Activated T-helper 2 cell treated with anti-CD3 and anti-CD28 coated beads, Interferon-gamma antibody, Interleukin-2, Interleukin-4, amounts not matched to agents 10 μg/mL and 5 μg/mL and 100 μg/mL, durations not matched to agents 14 hours and 24 hours and 36 hours (primary cell): Measurements from ENCODE around the gene CGN. TPM values are rescaled to one million over a fixed set of nuclear protein-coding genes. Genes with fewer than 3 reads are reported as not detected.

Experiments used
- DNase-seq: peaks from one replicate; pipeline ENCODE4 v3.0.0; 2021; ENCODE audit warnings: low spot score
- H3K27ac Mint-ChIP-seq: one replicate; pipeline ENCODE4 v1.8.0; 2021; ENCODE audit warnings: mixed read lengths
- H3K27me3 Mint-ChIP-seq: one replicate; pipeline ENCODE4 v1.8.0; 2021; ENCODE audit warnings: low read depth, mixed read lengths
- H3K36me3 Mint-ChIP-seq: one replicate; pipeline ENCODE4 v1.8.0; 2021; ENCODE audit warnings: low read depth, mixed read lengths
- H3K4me1 Mint-ChIP-seq: one replicate; pipeline ENCODE4 v1.8.0; 2021; ENCODE audit warnings: low read depth, mixed read lengths
- H3K4me3 Mint-ChIP-seq: one replicate; pipeline ENCODE4 v1.8.0; 2021; ENCODE audit warnings: low read depth, mild to moderate bottlenecking, moderate library complexity, mixed read lengths
- H3K9me3 Mint-ChIP-seq: one replicate; pipeline ENCODE4 v1.8.0; 2021; ENCODE audit warnings: mixed read lengths
- intact Hi-C: fragments of 100-400 bp; cut with micrococcal nuclease; formaldehyde crosslinking; loops from one replicate; pipeline ENCODE4 v1.15.1; 2023
- total RNA-seq: library from RNA; stranded (reverse); gene quantifications from 2 replicates; pipeline ENCODE4 v1.2.3, GENCODE V29; 2022

Gene CGN
- total RNA-seq, 1 donor from 2014 or later = 0.50 TPM

DNA sequence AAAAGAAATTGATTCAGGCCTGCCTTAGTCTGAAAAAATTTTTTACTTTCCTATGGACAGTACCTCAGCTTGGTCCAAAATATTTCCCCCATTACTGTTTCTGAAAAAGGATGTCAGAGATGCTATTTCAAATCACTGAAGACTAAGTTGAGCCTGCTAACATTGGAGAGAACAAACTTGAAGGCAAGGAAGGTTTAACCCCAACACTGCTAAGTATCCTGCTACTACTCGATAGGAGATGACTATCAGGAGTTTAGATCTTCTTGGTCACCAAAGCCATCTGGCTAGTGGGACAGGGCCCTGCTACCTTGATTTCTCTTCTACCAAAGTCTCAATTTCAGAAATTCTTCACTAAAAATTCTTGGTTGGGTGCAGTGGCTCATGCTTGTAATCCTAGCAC, 29.2 kb upstream of the CGN start:
- Mint-ChIP-seq H3K27ac (no peak overlapping the region), H3K27me3 (no peaks in the 10 kb centered on the region), H3K9me3 (peaks cover 7% of the 10 kb centered on the region), H3K4me3 (no peak overlapping the region), H3K4me1 (peaks cover under 1% of the 10 kb centered on the region), H3K36me3 (no peaks in the 10 kb centered on the region)
- no peak for DNase-seq
- intact Hi-C loops = no loop called here

DNA sequence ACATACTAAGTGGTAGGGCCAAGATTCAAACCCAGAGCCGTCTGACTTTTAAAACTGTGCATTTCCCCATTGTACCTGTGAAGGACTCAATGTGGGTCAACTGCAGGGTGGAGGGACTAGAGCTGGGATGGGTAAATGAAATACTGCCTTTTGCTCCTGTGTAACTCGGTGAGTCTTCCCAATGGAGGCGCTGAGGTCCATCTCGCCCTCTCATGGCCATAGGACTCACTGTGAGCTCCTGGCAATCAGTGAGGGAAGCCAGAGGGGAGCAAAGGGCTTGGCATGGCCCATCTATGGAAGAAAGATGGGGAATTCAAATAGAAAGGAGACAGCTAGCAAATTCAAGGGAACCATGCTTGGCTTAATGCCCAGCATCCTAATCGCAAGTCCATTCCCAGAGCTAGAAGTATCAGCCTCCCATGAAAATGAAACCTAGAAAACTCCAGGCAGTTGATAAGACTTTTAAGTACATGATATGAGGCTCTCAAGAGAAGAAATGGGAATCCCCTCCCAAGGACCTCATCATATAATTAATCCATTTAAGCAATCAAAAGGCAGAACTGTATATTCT, 25.4 kb upstream of the CGN start:
- no peaks in the 10 kb centered on the region for H3K4me1 Mint-ChIP-seq
- peaks cover 7% of the 10 kb centered on the region for H3K9me3 Mint-ChIP-seq
- no peaks in the 10 kb centered on the region for H3K36me3 Mint-ChIP-seq
- H3K27me3 Mint-ChIP-seq = peaks cover 2% of the 10 kb centered on the region
- intact Hi-C loops = no loop called here
- no peak overlapping the region for H3K4me3 Mint-ChIP-seq
- no peak overlapping the region for H3K27ac Mint-ChIP-seq
- no peak for DNase-seq

GRCh38 chr1:151486557-151486956, 24.6 kb upstream of the CGN start:
- intact Hi-C loops = no loop called here
- no peak for DNase-seq
- no peaks in the 10 kb centered on the region for H3K4me1 Mint-ChIP-seq

DNA sequence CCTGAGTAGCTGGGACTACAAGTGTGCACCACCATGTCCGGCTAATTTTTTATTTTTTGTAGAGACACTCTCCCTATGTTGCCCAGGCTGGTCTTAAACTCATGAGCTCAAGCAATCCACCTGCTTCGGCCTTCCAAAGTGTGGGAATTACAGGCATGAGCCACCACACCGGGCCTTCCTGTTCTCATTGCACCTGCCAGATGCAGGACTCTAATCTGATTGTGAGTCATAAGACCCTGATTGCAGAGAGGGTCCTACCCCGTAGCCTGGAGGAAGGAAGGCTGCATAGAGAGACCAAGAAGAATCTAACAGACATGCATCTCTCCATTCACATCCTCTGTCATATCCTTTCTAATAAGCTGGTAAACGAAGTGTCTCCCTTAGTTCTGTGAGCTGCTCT, 19.5 kb upstream of the CGN start:
- H3K9me3 Mint-ChIP-seq = no peaks in the 10 kb centered on the region
- no peak overlapping the region for H3K4me3 Mint-ChIP-seq
- DNase-seq = no peak
- intact Hi-C loops = no loop called here
- H3K36me3 Mint-ChIP-seq = no peaks in the 10 kb centered on the region
- H3K27me3 Mint-ChIP-seq = peaks cover 2% of the 10 kb centered on the region
- H3K4me1 Mint-ChIP-seq = peaks cover 11% of the 10 kb centered on the region
- no peak overlapping the region for H3K27ac Mint-ChIP-seq

More at GRCh38 chr1:151486557-151486956, 24.6 kb upstream of the CGN start:
- no peak overlapping the region for H3K27ac Mint-ChIP-seq
- H3K4me3 Mint-ChIP-seq = no peak overlapping the region
- no peaks in the 10 kb centered on the region for H3K36me3 Mint-ChIP-seq
- peaks cover 2% of the 10 kb centered on the region for H3K27me3 Mint-ChIP-seq
- peaks cover 7% of the 10 kb centered on the region for H3K9me3 Mint-ChIP-seq

GRCh38 chr1:151492120-151492519, 19.1 kb upstream of the CGN start:
- H3K27me3 Mint-ChIP-seq = peaks cover 2% of the 10 kb centered on the region
- H3K4me3 Mint-ChIP-seq = no peak overlapping the region
- no peak overlapping the region for H3K27ac Mint-ChIP-seq
- intact Hi-C loops = no loop called here
- no peak for DNase-seq
- peaks cover 11% of the 10 kb centered on the region for H3K4me1 Mint-ChIP-seq
- no peaks in the 10 kb centered on the region for H3K36me3 Mint-ChIP-seq
- H3K9me3 Mint-ChIP-seq = no peaks in the 10 kb centered on the region

DNA sequence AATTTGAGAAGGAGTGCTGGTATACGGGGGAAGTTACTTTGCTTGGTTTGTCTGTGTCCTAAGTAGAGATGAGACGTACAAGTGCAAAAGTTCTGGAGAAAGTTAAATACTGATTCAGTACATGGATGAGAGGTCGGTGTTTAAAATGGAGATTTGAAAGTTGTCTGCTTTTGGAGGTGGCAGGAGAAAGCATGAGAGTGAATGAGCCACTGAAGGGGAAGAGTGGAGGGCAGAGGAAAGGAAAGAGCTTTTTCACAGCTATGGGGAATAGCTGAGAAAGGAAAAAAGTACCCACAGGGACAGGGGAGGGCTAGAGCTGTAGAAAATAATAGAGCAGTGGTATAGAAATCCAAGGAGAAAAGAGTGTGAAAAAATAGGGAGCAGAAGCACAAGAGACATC, 18.1 kb upstream of the CGN start:
- H3K4me1 Mint-ChIP-seq = peaks cover 11% of the 10 kb centered on the region
- H3K36me3 Mint-ChIP-seq = no peaks in the 10 kb centered on the region
- no peaks in the 10 kb centered on the region for H3K27me3 Mint-ChIP-seq
- H3K27ac Mint-ChIP-seq = no peak overlapping the region
- DNase-seq = no peak
- H3K4me3 Mint-ChIP-seq = no peak overlapping the region
- intact Hi-C loops = no loop called here
- no peaks in the 10 kb centered on the region for H3K9me3 Mint-ChIP-seq

DNA sequence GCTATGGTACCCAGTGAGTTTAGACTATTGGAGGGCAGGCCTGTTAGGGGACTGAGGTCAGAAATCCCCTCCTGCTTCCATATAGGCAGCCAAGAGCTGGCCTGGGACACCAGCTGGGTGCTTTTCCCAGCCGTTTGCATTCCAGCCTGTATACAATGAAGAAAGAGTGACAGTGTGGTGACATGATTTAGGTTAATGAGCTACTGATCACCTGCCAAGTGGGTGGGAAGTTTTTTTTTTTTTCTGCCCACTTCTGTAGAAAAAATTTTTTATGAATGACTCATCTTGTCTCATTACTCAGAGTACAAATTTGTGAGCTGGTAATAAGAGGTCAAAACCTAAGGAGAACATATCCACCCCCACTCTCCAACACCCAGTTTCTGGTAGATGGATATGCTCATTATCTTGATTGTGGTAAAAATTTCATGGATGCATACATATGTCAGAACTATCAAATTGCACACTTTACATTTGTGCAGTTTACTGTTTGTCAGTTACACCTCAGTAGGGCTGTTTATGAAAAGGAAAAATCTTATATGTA, 16.4 kb upstream of the CGN start:
- no peak for DNase-seq
- H3K27ac Mint-ChIP-seq = no peak overlapping the region

DNA sequence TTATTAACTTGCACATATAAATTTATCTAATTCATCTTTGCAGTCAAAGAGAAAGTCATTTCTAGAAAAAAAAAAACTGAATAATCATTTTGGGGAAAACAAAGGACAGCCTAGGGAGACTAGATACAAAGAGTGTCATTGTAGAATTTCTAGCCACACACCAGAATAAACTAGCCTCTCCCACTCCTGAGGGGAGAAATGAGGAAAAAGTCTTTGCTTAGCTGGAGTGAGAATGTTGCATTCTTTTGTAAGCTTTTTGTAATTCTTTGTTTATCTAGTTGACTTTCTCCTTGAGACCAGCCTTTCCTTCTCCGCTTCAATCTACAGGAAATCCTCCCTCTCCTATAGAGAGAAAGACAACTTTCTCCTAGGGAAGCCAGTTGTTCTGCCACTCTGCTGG, 15.9 kb upstream of the CGN start:
- peaks cover 2% of the 10 kb centered on the region for H3K27me3 Mint-ChIP-seq
- H3K4me3 Mint-ChIP-seq = no peak overlapping the region
- intact Hi-C loops = no loop called here

More for the DNA sequence above, 16.4 kb upstream of the CGN start:
- Mint-ChIP-seq H3K4me1 (peaks cover 11% of the 10 kb centered on the region), H3K27me3 (no peaks in the 10 kb centered on the region), H3K36me3 (no peaks in the 10 kb centered on the region), H3K4me3 (no peak overlapping the region), H3K9me3 (no peaks in the 10 kb centered on the region)
- intact Hi-C loops = no loop called here

DNA sequence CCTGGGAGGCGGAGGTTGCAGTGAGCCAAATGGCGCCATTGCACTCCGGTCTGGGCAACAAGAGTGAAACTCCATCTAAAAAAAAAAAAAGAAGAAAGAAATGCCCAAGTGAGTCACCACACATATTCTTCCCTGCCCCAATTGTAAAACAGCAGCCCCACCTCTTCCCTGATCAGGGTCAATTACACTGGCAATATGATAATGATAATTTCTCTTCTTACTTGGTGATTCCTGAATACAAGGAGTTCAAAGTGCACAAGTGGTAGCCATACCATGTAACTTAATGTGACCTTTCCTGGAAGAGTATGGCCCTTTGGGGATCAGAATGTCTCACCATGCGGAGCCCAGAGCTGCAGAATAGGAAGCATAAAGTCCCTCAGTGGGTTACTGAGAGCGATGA, 11.8 kb upstream of the CGN start:
- Mint-ChIP-seq H3K36me3 (no peaks in the 10 kb centered on the region), H3K27ac (no peak overlapping the region)

More for the DNA sequence above, 15.9 kb upstream of the CGN start:
- Mint-ChIP-seq H3K27ac (no peak overlapping the region), H3K36me3 (no peaks in the 10 kb centered on the region), H3K4me1 (peaks cover 11% of the 10 kb centered on the region), H3K9me3 (no peaks in the 10 kb centered on the region)
- no peak for DNase-seq

DNA sequence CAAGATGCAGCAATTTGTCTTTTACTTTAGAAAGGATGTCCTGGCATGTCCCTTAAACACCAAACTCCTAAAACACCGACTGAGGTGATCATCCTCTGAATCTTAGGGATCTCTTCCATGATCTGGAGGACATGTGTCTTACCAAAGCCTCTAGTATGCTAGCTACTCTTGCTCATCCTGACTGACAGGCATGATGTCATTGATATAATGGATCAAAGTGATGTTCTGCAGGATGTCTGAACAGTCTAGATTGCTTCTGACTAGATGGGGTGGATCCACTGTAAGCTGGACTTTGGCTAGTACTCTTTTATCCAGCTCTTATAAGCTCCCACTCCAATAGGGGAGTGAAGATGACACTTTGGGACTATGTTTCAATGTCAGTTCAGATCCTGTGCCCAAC, 11.3 kb upstream of the CGN start:
- Mint-ChIP-seq H3K27ac (no peak overlapping the region), H3K27me3 (peaks cover 3% of the 10 kb centered on the region), H3K9me3 (no peaks in the 10 kb centered on the region), H3K36me3 (no peaks in the 10 kb centered on the region), H3K4me1 (peaks cover 21% of the 10 kb centered on the region), H3K4me3 (no peak overlapping the region)
- intact Hi-C loops = no loop called here
- DNase-seq = no peak

More for the DNA sequence above, 11.8 kb upstream of the CGN start:
- Mint-ChIP-seq H3K27me3 (peaks cover 3% of the 10 kb centered on the region), H3K4me1 (peaks cover 25% of the 10 kb centered on the region), H3K4me3 (no peak overlapping the region), H3K9me3 (no peaks in the 10 kb centered on the region)
- intact Hi-C loops = no loop called here
- DNase-seq = no peak

DNA sequence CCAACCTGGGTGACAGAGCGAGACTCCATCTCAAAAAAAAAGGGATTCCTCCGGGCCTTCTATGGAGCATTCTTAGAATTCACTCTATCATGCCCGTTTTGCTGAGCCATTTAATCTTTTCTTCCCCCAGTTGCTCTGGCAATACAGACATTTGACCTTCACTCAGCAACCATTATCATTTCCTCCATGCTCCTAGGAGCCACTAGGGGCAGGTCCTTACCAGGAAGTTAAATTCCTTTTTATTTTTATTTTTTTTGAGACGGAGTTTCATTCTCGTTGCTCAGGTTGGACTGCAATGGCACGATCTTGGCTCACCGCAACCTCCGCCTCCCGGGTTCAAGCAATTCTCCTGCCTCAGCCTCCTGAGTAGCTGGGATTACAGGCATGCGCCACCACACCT, 9.7 kb upstream of the CGN start:
- Mint-ChIP-seq H3K27ac (no peak overlapping the region), H3K4me3 (no peak overlapping the region), H3K4me1 (peaks cover 16% of the 10 kb centered on the region), H3K9me3 (no peaks in the 10 kb centered on the region), H3K36me3 (no peaks in the 10 kb centered on the region), H3K27me3 (peaks cover 11% of the 10 kb centered on the region)
- intact Hi-C loops = no loop called here
- no peak for DNase-seq

DNA sequence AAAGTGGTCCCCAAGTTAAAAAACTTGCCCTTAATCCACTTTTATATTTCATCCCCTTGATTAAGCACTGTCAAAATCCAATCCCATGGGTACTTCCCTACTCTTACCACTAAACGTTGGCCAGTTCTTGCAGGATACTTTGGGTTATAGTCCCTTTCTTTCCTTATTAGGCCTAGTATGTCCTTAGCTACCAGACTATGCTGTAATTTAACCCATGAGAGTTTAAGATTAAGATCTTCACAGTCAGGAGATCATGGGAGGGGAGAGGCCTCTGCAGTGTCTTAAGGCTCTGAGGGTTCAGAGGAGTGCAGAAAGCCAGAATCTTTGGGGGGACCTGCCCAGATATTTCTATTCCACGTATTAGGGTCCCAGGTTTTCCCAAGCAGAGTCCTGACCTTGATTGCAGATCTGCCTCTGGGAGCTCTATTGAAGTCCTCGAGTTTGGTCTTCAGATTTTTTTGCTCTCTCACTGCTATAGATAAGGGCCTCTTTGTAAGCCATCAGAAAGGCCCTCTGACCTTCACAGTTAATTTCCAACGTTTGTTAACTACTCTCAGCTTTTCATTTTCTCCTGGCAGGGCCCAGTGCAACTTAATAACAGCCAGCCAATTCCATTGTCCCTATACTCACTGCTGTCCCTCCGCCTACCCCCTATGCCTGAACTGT, 9.0 kb upstream of the CGN start:
- Mint-ChIP-seq H3K4me3 (no peak overlapping the region), H3K9me3 (no peaks in the 10 kb centered on the region), H3K27me3 (peaks cover 13% of the 10 kb centered on the region), H3K36me3 (no peaks in the 10 kb centered on the region), H3K27ac (no peak overlapping the region), H3K4me1 (peaks cover 16% of the 10 kb centered on the region)
- intact Hi-C loops = no loop called here
- no peak for DNase-seq

DNA sequence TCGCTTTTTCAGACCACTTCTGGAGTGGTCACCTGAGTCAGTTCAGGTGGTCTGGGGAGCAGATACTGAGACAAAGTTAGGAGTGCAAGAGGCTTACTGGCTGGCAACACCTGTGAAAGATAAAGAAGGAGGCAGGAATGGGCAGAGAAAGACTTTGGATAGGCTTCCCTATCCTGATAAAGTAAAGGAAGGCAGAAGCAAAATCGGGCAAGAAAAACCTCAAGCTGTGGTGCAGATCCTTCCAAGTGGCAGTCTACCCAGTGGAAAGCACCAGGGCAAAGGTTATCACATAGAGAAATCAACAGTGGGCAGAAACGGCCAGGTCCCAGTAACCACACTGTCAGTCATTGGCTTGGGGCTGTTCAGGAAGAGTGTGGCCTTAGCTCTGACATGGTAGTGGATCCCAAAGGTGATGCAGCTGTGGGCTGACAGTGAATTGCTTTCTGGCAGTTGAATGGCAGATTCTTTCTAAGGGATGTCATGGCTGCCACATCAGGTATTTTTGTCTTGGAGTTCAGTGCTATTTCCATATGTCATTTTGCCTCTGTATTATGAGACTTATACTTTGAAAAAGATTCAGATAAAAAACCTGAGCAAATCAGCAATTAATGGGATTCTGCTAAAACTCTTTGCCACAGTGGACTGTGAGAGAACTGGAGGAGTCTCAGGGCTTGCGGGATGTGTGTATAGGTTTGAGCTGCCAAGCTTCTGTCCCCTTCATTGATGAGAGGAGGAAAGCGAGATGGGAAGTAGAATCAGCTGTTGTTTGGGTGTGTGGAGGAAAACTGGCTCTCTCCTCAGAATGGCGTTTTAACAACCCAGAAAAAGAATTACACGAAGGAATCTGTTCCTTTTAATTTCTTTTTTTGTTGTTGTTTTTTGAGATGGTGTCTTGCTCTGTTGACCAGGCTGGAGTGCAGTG, 8.1 kb upstream of the CGN start:
- H3K27me3 Mint-ChIP-seq = peaks cover 14% of the 10 kb centered on the region
- no peak overlapping the region for H3K27ac Mint-ChIP-seq
- no peak overlapping the region for H3K4me3 Mint-ChIP-seq
- H3K9me3 Mint-ChIP-seq = no peaks in the 10 kb centered on the region
- intact Hi-C loops = no loop called here
- peaks cover 16% of the 10 kb centered on the region for H3K4me1 Mint-ChIP-seq
- no peak for DNase-seq
- no peaks in the 10 kb centered on the region for H3K36me3 Mint-ChIP-seq
